GM19452 (cell line): ENCODE measurements around the gene HNF4A.

Experiments used
- ATAC-seq: cut with Tn5 transposase; IDR thresholded peaks from one replicate; pipeline ENCODE4 v1.9.1; 2021; ENCODE audit not compliant: unreplicated experiment

Gene HNF4A

GRCh38 chr20:44437497-44437896 is 82.0 kb downstream of the HNF4A start:
- no peak for ATAC-seq

- no peak for ATAC-seq
Measured at GRCh38 chr20:44438782-44439181, 83.3 kb downstream of the HNF4A start.

GRCh38 chr20:44439318-44439717 is 83.8 kb downstream of the HNF4A start:
- ATAC-seq, result no peak

DNA sequence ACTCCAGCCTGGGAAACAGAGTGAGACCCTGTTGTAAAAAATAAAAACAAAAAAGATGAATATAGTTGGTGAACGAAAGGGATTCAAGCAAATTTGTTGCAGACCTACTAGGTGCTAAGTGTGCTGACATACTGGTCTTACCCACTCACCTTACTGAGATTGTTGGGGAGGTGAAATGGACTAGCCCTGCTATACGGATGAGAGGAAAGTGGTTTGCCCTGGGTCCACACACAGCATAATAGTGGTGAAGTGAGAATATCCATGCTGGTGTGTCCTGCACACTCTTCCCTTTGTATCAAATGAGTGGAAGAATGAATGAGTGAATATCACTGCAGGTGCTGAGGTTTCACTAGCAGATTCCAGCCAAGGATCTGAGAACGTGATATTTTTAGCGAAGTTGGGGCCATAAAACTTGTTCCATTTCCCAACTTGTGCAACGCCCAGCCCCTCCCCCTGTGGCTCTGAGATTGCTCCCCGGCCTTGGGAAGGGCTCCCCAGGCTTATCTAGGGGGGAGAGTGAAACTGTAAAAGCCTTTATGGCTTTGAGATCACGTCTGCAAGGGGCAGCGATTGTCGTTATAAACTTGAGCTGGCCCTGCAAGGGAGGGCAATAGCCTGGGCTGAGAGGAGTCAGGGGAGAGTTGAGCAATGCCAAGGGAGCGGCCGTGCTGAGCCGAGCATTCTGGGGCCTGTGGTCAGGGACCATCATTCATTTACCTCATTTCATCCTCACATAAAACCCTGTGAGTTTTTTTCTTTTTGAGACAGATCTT is 87.0 kb downstream of the HNF4A start:
- ATAC-seq, result no peak

DNA sequence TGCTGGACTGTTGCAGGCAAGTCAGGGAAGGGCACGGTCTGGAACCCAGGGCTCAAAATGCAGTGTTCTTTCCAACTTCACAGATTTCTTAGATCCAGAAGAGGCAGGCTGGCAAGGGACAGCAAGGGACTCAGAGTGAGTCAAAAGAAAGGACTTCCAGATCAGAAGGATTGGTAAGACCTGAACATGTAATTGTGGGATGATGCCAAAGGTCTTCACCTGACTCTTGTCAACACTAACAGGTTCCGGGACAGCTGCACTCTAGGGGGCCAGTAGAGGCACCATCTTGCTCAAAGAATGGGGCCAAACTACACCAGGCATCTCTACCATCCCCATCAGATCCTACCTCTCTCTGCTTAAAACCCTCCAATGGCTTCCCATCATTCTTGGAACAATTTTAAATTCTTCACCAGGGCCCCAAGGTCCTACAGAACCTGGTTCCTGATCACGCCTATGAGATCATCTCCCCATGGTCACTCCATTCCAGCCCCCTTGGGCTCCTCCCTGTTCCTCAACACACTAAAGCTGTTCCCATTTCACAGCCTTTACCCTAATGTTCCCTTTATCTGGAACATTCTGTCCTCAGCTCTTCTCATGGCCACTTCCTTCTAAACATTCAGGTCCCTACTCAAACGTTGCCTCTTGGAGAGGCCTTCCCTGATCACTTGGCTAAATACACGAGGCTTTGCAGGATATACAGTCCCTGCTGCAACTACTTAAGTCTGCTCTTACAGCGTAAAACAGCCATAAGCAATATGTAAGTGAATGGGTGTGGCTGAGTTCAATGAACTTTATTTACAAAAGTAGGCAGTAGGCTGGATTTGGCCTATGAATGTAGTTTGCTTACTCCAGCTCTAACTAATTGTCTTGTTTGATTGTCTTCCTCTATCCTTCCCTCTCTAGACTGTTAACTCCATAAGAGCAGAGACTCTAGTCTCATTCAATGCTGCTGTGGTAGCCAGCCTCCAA is 90.5 kb downstream of the HNF4A start:
- no peak for ATAC-seq

- ATAC-seq, result no peak
Measured at GRCh38 chr20:44447827-44448419, 92.4 kb downstream of the HNF4A start.

DNA sequence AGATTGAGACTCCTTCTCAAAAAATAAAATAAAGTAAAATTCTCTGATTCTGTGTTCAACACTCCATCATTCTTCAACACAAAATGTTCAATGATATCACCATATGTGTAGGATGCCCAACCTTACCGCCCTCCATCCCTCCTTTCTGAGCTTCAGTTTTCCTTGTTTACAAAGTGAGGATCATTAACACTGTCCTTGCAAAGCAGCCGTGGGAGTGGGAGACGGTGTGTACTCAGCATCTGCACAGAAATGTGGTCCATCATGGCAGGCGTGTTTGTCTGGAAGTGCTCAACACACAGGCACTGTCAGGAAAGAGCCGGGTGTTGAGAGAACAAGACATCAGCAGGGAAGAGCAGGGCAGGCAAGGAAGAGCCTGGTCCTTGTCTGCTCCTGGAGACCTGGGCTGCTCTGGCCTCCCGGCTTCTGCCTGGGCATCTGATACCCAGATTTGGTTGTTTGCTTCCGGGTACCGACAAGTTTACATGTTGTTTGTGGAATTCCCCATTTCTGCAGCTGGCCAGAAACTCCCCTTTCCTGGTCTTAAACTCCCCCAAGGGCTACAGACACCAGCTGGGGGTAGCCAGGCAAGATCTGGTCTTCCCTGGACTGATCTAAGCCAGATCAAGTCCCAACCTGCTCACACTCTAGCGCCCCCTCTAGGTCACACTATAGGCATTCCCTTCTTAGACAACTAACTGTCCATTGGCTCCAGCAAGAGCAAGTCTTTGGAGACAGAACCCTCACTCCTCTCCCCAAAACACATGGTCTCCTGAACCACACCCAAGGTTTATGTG is 93.5 kb downstream of the HNF4A start:
- ATAC-seq, result no peak

- ATAC-seq, result no peak
Measured at GRCh38 chr20:44449864-44450263, 94.4 kb downstream of the HNF4A start.

GRCh38 chr20:44450281-44450889 is 94.9 kb downstream of the HNF4A start:
- no peak for ATAC-seq

DNA sequence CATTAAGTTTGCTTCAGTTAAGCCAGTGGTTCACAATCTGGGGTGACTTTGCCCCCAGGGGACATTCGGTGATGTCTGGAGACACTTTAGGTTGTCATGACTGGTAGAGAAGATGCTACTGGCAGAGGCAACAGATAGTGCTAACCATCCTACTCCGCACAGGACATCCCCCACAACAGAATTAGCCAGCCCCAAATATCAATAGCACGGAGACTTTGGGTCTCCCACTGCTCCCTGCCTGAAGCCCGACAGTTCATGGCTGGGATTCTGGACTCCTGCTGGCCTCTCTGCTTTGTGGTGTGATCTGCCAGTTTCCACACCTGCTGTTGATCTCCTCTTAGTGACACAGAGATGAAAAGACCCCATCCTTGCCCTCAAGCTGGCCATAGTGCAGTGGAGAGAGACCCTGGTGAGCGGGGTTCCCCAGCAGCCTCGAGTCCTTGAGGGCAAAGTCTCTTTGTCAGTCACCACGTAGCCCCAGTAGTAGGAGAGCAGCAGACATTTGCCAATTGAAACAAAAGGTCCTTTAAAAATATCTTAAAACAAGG is 95.5 kb downstream of the HNF4A start:
- ATAC-seq, result no peak

DNA sequence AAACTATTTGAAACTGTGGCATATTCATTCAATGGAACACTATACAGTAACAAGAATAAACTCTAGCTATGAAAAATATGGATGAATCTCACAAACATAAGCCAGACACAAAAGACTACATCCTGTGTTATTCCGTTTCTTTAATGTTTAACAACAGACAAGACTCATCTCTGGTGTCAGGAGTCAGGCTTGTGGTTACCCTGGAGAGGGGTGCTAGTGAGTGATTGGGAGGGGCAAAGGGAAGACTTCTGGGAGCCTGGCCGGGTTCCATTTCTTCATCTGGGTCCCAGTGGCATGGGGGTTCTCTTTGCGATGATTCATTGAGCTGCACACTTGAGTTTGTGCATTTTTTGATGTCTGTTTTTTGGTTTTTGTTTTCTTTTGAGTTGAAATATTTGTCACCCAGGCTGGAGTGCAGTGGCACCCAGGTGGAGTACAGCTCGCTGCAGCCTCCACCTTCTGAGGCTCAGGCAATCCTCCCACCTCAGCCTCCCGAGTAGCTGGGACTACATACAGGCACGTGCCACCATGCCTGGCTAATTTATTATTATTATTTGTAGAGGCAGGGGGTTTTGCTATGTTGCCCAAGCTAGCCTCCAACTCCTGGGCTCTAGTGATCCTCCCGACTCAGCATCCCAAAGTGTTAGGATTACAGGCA is 98.9 kb downstream of the HNF4A start:
- ATAC-seq, result no peak

DNA sequence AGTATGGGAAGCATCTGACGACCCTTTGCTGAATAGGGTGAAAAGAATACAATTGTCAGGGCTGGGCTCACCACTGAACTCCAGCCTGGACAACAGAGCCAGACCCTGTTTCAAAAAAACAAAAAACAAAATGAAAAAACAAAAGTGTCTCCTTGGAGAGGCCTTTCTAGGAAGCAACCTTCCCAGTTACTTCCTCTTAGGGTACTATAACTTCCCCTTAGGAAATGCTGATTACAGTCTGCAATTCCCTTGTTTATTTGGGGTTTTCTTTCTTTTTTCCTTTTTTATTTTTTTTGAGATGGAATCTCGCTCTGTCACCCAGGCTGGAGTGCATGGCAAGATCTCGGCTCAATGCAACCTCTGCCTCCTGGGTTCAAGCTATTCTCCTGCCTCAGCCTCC is 99.6 kb downstream of the HNF4A start:
- no peak for ATAC-seq

DNA sequence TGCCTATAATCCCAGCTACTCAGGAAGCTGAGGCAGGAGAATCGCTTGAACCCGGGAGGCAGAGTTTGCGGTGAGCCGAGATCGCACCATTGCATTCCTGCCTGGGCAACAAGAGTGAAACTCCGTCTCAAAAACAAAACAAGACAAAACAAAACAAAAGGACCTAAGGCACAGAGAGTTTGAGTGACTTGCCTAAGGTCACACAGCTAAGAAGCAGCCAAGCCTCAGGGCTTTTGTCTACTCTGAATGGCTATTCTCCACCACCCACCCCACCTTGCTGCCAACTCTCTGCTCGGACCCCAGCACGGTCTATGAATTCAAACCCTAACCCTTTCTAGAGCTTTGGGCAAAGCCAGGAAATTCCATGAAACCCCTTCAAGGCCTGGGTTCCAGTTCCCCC is 101.1 kb downstream of the HNF4A start:
- no peak for ATAC-seq

GRCh38 chr20:44457016-44457415 is 101.5 kb downstream of the HNF4A start:
- ATAC-seq, result no peak

- ATAC-seq, result no peak
Measured at GRCh38 chr20:44459271-44459670, 103.8 kb downstream of the HNF4A start.

- ATAC-seq, result no peak
Measured at GRCh38 chr20:44460795-44461141, 105.3 kb downstream of the HNF4A start.

- ATAC-seq, result no peak
Measured at GRCh38 chr20:44461142-44461802, 105.8 kb downstream of the HNF4A start.

DNA sequence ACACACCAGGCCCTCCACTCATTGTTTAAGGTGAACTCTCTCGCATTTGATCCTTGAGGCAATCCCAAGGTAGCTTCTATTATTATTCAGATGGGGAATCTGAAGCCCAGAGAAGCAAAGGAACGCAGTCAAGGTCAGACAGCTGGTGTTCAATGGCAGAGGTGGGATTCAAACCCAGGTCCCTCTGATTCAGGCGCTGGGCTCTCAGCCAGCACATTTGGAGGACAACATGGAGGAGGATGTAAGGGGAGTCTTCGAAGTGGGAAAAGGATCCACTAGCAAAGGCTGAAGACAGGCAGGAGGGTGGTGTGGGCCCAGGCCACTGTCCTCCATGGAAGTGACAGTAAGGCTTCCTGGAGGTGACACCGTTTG is 106.3 kb downstream of the HNF4A start:
- no peak for ATAC-seq

GRCh38 chr20:44463466-44463865 is 108.0 kb downstream of the HNF4A start:
- no peak for ATAC-seq
